Measurements from ENCODE around the gene KIAA1328.
"Not testable (repeated sequence)": the region's sequence is repeated elsewhere in the genome, so short reads cannot be mapped to it uniquely, and the experiment has no call there.

The KIAA1328 gene

GRCh38 chr18:37144921-37145320, 316.0 kb downstream of the KIAA1328 start:
- DNase-seq (ENCODE audit: low read depth in 2 of 2), result no peak

- DNase-seq (ENCODE audit: low read depth in 2 of 2), result no peak
Observed at GRCh38 chr18:37156330-37156942, 327.5 kb downstream of the KIAA1328 start.

GRCh38 chr18:37160038-37160820, 331.3 kb downstream of the KIAA1328 start:
- DNase-seq (ENCODE audit: low read depth in 2 of 2), result no peak

GRCh38 chr18:37161491-37161890, 332.6 kb downstream of the KIAA1328 start:
- no peak for DNase-seq (ENCODE audit: low read depth in 2 of 2)

GRCh38 chr18:37162551-37162950, 333.6 kb downstream of the KIAA1328 start:
- DNase-seq (ENCODE audit: low read depth in 2 of 2), result no peak

GRCh38 chr18:37163119-37163518, 334.2 kb downstream of the KIAA1328 start:
- DNase-seq (ENCODE audit: low read depth in 2 of 2), result no peak

GRCh38 chr18:37166491-37166890, 337.6 kb downstream of the KIAA1328 start:
- DNase-seq (ENCODE audit: low read depth in 2 of 2), result no peak

GRCh38 chr18:37166966-37167365, 338.0 kb downstream of the KIAA1328 start:
- DNase-seq (ENCODE audit: low read depth in 2 of 2), result not testable (repeated sequence)

- DNase-seq (ENCODE audit: low read depth in 2 of 2), result no peak
Observed at GRCh38 chr18:37170984-37171383, 342.1 kb downstream of the KIAA1328 start.

- DNase-seq (ENCODE audit: low read depth in 2 of 2), result no peak
Observed at GRCh38 chr18:37173384-37173783, 344.5 kb downstream of the KIAA1328 start.

- no peak for DNase-seq (ENCODE audit: low read depth in 2 of 2)
Observed at GRCh38 chr18:37175727-37176620, 347.0 kb downstream of the KIAA1328 start.

- no peak for DNase-seq (ENCODE audit: low read depth in 2 of 2)
Observed at GRCh38 chr18:37176621-37176934, 347.7 kb downstream of the KIAA1328 start.

GRCh38 chr18:37179384-37179783, 350.5 kb downstream of the KIAA1328 start:
- DNase-seq (ENCODE audit: low read depth in 2 of 2), result no peak

- DNase-seq (ENCODE audit: low read depth in 2 of 2), result no peak
Observed at GRCh38 chr18:37180086-37180485, 351.2 kb downstream of the KIAA1328 start.

GRCh38 chr18:37182340-37183135, 353.6 kb downstream of the KIAA1328 start:
- DNase-seq (ENCODE audit: low read depth in 2 of 2), result no peak

GRCh38 chr18:37184209-37184868, 355.4 kb downstream of the KIAA1328 start:
- no peak for DNase-seq (ENCODE audit: low read depth in 2 of 2)

- no peak for DNase-seq (ENCODE audit: low read depth in 2 of 2)
Observed at GRCh38 chr18:37188016-37188791, 359.3 kb downstream of the KIAA1328 start.

GRCh38 chr18:37199741-37200140, 370.8 kb downstream of the KIAA1328 start:
- no peak for DNase-seq (ENCODE audit: low read depth in 2 of 2)

GRCh38 chr18:37207343-37207742, 378.4 kb downstream of the KIAA1328 start:
- DNase-seq (ENCODE audit: low read depth in 2 of 2), result no peak

GRCh38 chr18:37210781-37211180, 381.9 kb downstream of the KIAA1328 start:
- DNase-seq (ENCODE audit: low read depth in 2 of 2), result no peak

All from stimulated activated CD8-positive, alpha-beta memory T cell treated with anti-CD3 and anti-CD28 coated beads, Interleukin-15, amount 100 ng/mL, for 4 hours (primary cell).